Epithelial cell of esophagus (primary cell): ENCODE results near the gene VAV1.
A peak's percentile ranks its signal among the peaks of the same experiment; 100 is the strongest.

Experiments used
- DNase-seq: peaks from one replicate; pipeline ENCODE4 v3.0.0; 2010; ENCODE audit warnings: low read depth
- H3K4me3 ChIP-seq: 2 replicates; pipeline ENCODE4 v1.5.1; 2011; ENCODE audit warnings: mild to moderate bottlenecking, low read length, control low read depth
- TF ChIP-seq, protein P1 (sequence below): IDR thresholded peaks from 2 replicates; pipeline ENCODE4 v1.5.1; 2011; ENCODE audit warnings: low read depth, mild to moderate bottlenecking, low read length, control low read depth, inconsistent platforms; ENCODE audit not compliant: insufficient read depth; ENCODE audit errors: missing control alignments

Gene VAV1

DNA sequence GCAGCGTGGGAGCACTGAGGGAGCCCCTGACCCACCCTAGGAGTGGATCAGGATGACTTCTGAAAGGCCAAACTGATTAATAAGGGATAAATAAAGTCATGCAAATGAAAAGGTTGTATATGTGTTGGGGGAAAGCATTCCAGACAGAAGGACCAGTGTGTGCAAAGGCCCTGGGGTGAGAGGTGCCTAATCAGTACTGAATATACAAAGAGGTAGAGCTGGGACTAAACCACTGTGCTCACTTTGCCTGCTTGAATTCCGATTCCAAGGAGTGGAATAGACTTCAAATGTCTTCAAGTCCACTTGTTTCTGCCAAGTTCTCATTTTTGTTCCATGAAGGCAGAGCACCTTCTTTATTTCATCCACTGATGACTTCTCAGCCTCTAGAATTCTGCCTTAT lies 82.2 kb downstream of the VAV1 start:
- no peak for DNase-seq
- H3K4me3 ChIP-seq = no peak overlapping the region
- TF ChIP-seq, protein P1, sequence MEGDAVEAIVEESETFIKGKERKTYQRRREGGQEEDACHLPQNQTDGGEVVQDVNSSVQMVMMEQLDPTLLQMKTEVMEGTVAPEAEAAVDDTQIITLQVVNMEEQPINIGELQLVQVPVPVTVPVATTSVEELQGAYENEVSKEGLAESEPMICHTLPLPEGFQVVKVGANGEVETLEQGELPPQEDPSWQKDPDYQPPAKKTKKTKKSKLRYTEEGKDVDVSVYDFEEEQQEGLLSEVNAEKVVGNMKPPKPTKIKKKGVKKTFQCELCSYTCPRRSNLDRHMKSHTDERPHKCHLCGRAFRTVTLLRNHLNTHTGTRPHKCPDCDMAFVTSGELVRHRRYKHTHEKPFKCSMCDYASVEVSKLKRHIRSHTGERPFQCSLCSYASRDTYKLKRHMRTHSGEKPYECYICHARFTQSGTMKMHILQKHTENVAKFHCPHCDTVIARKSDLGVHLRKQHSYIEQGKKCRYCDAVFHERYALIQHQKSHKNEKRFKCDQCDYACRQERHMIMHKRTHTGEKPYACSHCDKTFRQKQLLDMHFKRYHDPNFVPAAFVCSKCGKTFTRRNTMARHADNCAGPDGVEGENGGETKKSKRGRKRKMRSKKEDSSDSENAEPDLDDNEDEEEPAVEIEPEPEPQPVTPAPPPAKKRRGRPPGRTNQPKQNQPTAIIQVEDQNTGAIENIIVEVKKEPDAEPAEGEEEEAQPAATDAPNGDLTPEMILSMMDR = no peak

DNA sequence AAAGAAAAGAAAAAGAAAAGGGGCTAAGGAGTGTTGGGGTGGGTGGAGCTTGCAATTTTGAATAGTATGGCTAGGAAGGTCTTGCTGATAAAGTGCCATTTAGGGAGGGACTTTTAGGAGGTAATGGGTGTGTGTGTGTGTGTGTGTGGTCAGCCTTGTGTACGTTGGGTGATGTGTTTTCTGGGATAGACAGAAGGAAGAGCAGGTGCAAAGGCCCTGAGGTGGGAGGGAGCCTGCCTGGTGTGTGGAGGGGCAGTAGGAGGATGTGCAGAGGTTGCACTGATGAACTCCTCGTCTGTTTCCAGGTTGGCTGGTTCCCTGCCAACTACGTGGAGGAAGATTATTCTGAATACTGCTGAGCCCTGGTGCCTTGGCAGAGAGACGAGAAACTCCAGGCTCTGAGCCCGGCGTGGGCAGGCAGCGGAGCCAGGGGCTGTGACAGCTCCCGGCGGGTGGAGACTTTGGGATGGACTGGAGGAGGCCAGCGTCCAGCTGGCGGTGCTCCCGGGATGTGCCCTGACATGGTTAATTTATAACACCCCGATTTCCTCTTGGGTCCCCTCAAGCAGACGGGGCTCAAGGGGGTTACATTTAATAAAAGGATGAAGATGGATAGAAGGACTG lies 84.4 kb downstream of the VAV1 start:
- TF ChIP-seq, protein P1 = no peak
- no peak overlapping the region for H3K4me3 ChIP-seq
- DNase-seq = no peak

DNA sequence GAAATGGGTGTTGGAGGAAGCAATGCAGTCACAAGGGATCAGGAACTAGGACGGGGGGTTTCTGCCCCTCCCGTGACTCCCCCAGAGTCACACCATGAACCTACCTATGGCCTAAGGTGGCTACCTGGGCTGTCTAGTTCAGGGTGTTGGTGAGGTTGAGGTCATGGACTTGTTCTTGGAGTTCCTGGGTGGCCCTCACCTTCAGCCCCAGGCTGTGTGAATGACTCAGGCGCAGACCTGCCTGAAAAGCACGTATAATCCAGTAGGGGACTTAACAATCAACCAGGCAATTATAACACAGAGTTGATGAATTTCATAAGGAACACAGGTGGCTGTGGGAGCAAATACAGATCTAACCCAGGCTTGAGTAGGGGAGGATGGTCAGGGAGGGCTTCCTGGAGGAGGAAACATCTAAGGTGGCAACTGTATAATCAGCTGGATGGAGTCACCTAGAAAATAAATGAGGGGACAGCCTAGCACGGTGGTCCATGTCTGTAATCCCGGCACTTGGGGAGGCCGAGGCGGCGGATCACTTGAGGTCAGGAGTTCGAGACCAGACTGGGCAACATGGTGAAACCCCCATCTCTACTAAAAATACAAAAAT lies 89.3 kb downstream of the VAV1 start:
- no peak overlapping the region for H3K4me3 ChIP-seq
- TF ChIP-seq, protein P1 = no peak
- DNase-seq = peak; percentile 66

DNA sequence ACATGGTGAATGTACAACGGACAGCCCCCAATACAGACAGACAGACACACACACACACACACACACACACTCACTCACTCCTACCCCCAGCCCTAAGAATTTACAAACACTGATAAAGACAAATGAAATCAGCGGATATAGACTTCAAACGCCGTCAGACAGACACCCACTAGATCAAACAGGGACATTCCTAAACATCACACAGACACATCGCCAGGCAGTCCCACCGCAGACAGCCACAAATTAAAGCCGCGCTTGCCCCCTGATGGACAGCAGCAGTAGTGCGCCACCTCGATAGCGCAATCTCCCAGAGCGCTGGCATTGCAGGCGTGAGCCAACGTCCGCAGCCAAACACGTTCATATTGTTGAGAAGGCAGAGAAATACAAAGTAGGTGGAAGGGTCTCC lies 90.2 kb downstream of the VAV1 start:
- no peak overlapping the region for H3K4me3 ChIP-seq
- DNase-seq = peak; percentile 89
- TF ChIP-seq, protein P1 = peak; percentile 85

DNA sequence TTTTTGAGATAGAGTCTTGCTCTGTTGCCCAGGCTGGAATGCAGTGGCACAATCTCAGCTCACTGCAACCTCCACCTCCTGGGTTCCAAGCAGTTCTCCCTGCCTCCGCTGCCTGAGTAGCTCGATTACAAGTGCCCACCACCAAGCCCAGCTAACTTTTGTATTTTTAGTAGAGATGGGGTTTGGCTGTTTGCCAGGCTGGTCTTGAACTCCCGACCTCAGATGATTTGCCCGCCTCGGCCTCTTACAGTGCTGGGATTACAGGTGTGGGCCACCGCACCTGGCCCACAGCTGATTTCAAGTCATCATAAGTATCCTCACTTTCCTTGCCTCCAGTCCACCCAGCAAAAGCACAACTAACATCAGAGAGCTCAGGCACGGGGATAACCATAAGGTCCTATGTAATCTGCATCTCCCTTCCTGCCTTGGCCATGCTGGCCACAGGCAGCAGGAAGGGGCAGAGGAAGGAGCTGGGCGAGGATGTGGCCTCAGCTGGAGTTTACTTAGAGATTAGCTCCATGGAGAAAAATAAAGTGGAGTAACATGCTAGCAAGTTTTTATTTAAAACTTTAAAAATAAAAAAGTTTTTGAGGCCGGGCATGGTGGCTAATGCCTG lies 91.9 kb downstream of the VAV1 start:
- H3K4me3 ChIP-seq = no peak overlapping the region
- DNase-seq = no peak
- TF ChIP-seq, protein P1 = no peak

DNA sequence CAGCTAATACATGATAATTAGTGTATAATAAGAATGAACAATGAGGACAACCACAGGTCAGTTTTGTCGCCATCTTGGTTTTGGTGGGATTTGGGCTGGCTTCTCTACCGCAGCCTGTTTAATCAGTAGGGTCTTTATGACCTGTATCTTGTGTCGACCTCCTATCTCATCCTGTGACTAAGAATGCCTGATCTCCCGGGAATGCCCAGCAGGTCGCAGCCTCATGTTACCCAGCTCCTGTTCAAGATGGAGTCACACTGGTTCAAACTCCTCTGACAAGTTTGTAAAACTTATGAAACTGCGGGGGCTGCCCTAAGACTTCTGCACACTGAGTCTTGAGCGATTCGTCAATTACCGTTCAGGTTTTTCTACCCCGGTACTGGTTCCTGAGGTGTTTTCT lies 93.3 kb downstream of the VAV1 start:
- H3K4me3 ChIP-seq = no peak overlapping the region
- DNase-seq = no peak
- TF ChIP-seq, protein P1 = no peak
